GM12878 (cell line): ENCODE data around the gene SLC3A2. TPM values are rescaled to one million over a fixed set of nuclear protein-coding genes. Genes with fewer than 3 reads are reported as not detected.

Experiments used
- BACH1 ChIP-seq: fragments of 450-650 bp; IDR thresholded peaks from 2 replicates; pipeline ENCODE4 v1.6.1; 2017; ENCODE audit warnings: mild to moderate bottlenecking, borderline replicate concordance
- E2F8 ChIP-seq: fragments of 450-650 bp; IDR thresholded peaks from 2 replicates; pipeline ENCODE4 v1.6.1; 2018; ENCODE audit warnings: mild to moderate bottlenecking, low read depth, moderate library complexity; ENCODE audit not compliant: partially characterized antibody
- HDAC2 ChIP-seq: fragments of 200-600 bp; sonication (generic); IDR thresholded peaks from 2 replicates; pipeline ENCODE4 v1.6.1; 2017
- HDAC6 ChIP-seq: fragments of 200-600 bp; sonication (generic); IDR thresholded peaks from one replicate; pipeline ENCODE4 v1.8.0; 2017; ENCODE audit warnings: antibody characterized with exemption; ENCODE audit not compliant: unreplicated experiment
- HSF1 ChIP-seq: fragments of 150-350 bp; IDR thresholded peaks from 2 replicates; pipeline ENCODE4 v1.6.1; 2014; ENCODE audit warnings: mild to moderate bottlenecking, low read depth, low read length
- NFIC ChIP-seq: IDR thresholded peaks from 2 replicates; pipeline ENCODE4 v1.6.1; 2012; ENCODE audit warnings: low read depth, mild to moderate bottlenecking, inconsistent platforms, low read length, moderate library complexity
- PAX8 ChIP-seq: fragments of 450-650 bp; IDR thresholded peaks from 2 replicates; pipeline ENCODE4 v1.6.1; 2017; ENCODE audit warnings: mild to moderate bottlenecking, moderate library complexity
- POLR2A ChIP-seq: IDR thresholded peaks from 2 replicates; pipeline ENCODE4 v1.6.1; 2011; ENCODE audit warnings: low read depth, mild to moderate bottlenecking, low read length
- RELB ChIP-seq: fragments of 450-650 bp; IDR thresholded peaks from 2 replicates; pipeline ENCODE4 v1.6.1; 2017; ENCODE audit warnings: low read depth, mild to moderate bottlenecking, moderate library complexity
- REST ChIP-seq: IDR thresholded peaks from 2 replicates; pipeline ENCODE4 v1.6.1; 2012; ENCODE audit warnings: mild to moderate bottlenecking, low read depth, low read length
- SKIL ChIP-seq: fragments of 450-650 bp; IDR thresholded peaks from 2 replicates; pipeline ENCODE4 v1.6.1; 2017; ENCODE audit warnings: mild to moderate bottlenecking, low read depth, inconsistent platforms; ENCODE audit not compliant: poor library complexity, severe bottlenecking
- YBX1 ChIP-seq: fragments of 450-650 bp; IDR thresholded peaks from 2 replicates; pipeline ENCODE4 v1.6.1; 2016; ENCODE audit warnings: antibody characterized with exemption
- ZBTB4 ChIP-seq: fragments of 450-650 bp; formaldehyde crosslinking; IDR thresholded peaks from 2 replicates; pipeline ENCODE4 v1.4.0; 2022; ENCODE audit warnings: mild to moderate bottlenecking, moderate library complexity
- polyA plus RNA-seq, 11 experiments: library from polyadenylated mRNA; depleted of rRNA in 4 of 11; unstranded in 6 of 11; stranded (reverse) in 5 of 11; fragments of >200 nt; fragmentation: Nextera tagmentation in 4 of 11; fragmentation: Illumina TruSeq in 1 of 11; extraction: Ambion mirVana in 4 of 11; extraction: Trizol in 1 of 11; gene quantifications; 1 replicate in 1 of 11; 2 replicates in 10 of 11; pipeline versions ENCODE4 v1.2.1 to v1.2.3, GENCODE V29; 2011 to 2016; ENCODE audit warnings: inconsistent platforms in 2 of 11, missing spikeins in 2 of 11, low read depth in 1 of 11
- total RNA-seq, 4 experiments: library from RNA; depleted of rRNA in 3 of 4; stranded (reverse); fragments of >200 nt in 3 of 4; fragmentation: Illumina TruSeq in 1 of 4; extraction: Trizol in 1 of 4; gene quantifications; 2 replicates each; pipeline versions ENCODE4 v1.2.1 to v1.2.3, GENCODE V29; 2013 to 2021

The SLC3A2 gene
- total and polyA plus RNA-seq, 10 of the 15 experiments (the other 5 are each of a cell fraction or from before 2014, with no cell fraction given): 6.9 to 158 (median 106) TPM

- TF ChIP-seq REST (peak; percentile 46; the same call in 1 of the 2 replicates), RELB (peak; percentile 49), PAX8 (no peak), BACH1 (peak; percentile 69), SKIL (no peak), POLR2A (peak; percentile 99), NFIC (no peak; the same call in 1 of the 2 replicates), HDAC2 (no peak), E2F8 (no peak), YBX1 (no peak), HSF1 (peak; percentile 69; the same call in 1 of the 2 replicates), HDAC6 (peak; percentile 96), ZBTB4 (CRISPR knock-in tag) (no peak)
Measured at GRCh38 chr11:62855571-62856332, 24.9 kb upstream of the SLC3A2 start (continued).
